Memory B cell (primary cell): Measurements from ENCODE around the gene RASSF3.

Experiments used
- ATAC-seq: fragments of 150-1000 bp; cut with Tn5 transposase; 2 replicates; pipeline ENCODE4 v1.10.0; 2021; ENCODE audit warnings: low read depth, mild to moderate bottlenecking, moderate library complexity
- DNase-seq, 2 donors: peaks; one replicate each; pipeline ENCODE4 v3.0.0; 2022; ENCODE audit warnings: low spot score in 2 of 2
- H3K27ac Mint-ChIP-seq: one replicate; pipeline ENCODE4 v1.8.0; 2022; ENCODE audit warnings: mild to moderate bottlenecking, moderate library complexity, mixed read lengths
- H3K27me3 Mint-ChIP-seq: one replicate; pipeline ENCODE4 v1.8.0; 2022; ENCODE audit warnings: mixed read lengths
- H3K36me3 Mint-ChIP-seq: one replicate; pipeline ENCODE4 v1.8.0; 2022; ENCODE audit warnings: mild to moderate bottlenecking, mixed read lengths
- H3K4me1 Mint-ChIP-seq: one replicate; pipeline ENCODE4 v1.8.0; 2022; ENCODE audit warnings: mixed read lengths
- H3K4me3 Mint-ChIP-seq: one replicate; pipeline ENCODE4 v1.8.0; 2022; ENCODE audit warnings: mild to moderate bottlenecking, moderate library complexity, mixed read lengths
- H3K9me3 Mint-ChIP-seq: one replicate; pipeline ENCODE4 v1.8.0; 2022; ENCODE audit warnings: mixed read lengths

The RASSF3 gene

DNA sequence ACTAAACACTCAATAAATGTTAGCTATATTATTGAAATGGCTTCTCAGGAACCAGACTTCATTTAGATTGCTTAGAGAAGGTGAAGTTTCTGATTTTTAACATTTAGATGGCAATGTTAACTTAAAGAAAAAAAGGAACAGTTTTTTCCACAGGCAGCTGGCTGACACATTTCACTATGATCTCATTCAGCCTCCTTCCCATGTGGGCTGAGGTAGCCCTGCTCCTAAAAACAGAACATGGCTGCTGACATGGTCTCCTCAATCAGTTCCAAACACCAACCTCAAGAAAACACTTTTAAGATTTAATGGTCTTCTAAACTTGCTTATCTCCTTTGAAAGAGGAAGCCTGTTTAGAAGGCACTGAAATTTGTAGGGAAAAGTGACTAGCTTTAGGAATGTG lies 125.1 kb downstream of the RASSF3 start:
- ATAC-seq, result no peak
- H3K4me3 Mint-ChIP-seq, result no peak overlapping the region
- H3K9me3 Mint-ChIP-seq, result no peaks in the 10 kb centered on the region
- peaks cover 38% of the 10 kb centered on the region for H3K36me3 Mint-ChIP-seq
- DNase-seq, result no peak
- H3K4me1 Mint-ChIP-seq, result peaks cover 3% of the 10 kb centered on the region
- H3K27ac Mint-ChIP-seq, result no peak overlapping the region
- H3K27me3 Mint-ChIP-seq, result no peaks in the 10 kb centered on the region

DNA sequence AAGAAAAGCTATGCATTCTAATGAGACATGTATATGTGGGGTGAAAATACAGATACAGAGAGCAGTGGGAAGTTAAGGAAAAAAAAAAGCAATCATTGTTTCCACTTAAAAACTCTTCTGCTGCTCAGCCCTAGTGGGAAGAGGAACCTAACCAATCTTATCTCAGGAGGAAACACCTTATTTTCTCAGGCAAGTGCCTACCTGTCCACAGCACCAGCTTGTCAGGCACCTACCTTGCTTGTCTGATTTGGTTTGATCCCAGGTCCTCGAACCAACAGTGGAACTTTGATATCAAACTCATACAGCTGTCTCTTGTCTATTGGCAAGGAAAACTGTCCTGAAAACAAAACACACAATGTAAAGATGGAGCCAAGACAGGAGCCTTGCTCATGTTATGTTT lies 126.5 kb downstream of the RASSF3 start:
- peaks cover 46% of the 10 kb centered on the region for H3K36me3 Mint-ChIP-seq
- no peak overlapping the region for H3K4me3 Mint-ChIP-seq
- H3K27ac Mint-ChIP-seq, result no peak overlapping the region
- ATAC-seq (no peak), DNase-seq (no peak)
- H3K9me3 Mint-ChIP-seq, result no peaks in the 10 kb centered on the region
- H3K4me1 Mint-ChIP-seq, result no peaks in the 10 kb centered on the region
- no peaks in the 10 kb centered on the region for H3K27me3 Mint-ChIP-seq

DNA sequence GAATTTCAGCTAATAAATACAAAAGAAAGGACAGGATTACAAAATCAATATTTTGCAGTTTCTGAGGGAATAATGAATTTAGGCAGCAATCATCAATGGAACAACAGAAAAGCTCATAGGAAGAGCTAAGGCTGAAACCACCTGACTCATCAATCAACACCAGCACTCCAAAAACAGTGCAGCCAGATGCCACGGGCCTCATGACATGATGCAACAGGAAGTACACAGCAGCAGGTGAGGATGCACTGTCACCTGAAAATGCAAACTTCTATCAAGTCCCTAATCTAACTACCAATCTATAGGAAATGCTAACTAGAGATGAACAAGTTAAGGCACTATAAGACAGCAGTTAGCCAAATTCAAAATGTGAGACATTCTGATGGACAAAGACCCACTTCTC lies 127.2 kb downstream of the RASSF3 start:
- Mint-ChIP-seq H3K27ac (peak overlapping the region; percentile 17), H3K4me3 (no peak overlapping the region), H3K27me3 (no peaks in the 10 kb centered on the region), H3K9me3 (no peaks in the 10 kb centered on the region), H3K36me3 (peaks cover 46% of the 10 kb centered on the region), H3K4me1 (no peaks in the 10 kb centered on the region)
- DNase-seq (no peak), ATAC-seq (peak; percentile 29)

DNA sequence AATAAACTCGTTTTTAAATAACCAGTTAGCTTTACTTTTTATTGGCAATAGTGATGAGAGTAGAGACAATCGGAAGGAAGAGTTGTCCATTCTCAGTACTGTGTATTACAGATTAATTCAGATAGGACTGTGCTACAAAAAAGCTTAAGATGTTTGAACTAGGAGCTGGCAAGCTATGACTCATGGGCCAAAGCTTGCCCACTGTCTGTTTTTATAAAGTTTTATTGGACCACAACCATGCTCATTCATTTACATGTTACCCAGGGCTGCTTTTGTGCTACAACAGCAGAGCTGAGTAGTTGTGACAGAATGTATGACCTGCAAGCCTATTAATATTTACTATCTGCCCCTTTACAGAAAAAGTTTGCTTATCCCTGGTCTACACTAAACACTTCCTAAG lies 129.5 kb downstream of the RASSF3 start:
- Mint-ChIP-seq H3K27ac (no peak overlapping the region), H3K36me3 (peaks cover 43% of the 10 kb centered on the region), H3K27me3 (no peaks in the 10 kb centered on the region), H3K4me1 (no peaks in the 10 kb centered on the region), H3K4me3 (no peak overlapping the region), H3K9me3 (no peaks in the 10 kb centered on the region)
- ATAC-seq (no peak), DNase-seq (no peak)

DNA sequence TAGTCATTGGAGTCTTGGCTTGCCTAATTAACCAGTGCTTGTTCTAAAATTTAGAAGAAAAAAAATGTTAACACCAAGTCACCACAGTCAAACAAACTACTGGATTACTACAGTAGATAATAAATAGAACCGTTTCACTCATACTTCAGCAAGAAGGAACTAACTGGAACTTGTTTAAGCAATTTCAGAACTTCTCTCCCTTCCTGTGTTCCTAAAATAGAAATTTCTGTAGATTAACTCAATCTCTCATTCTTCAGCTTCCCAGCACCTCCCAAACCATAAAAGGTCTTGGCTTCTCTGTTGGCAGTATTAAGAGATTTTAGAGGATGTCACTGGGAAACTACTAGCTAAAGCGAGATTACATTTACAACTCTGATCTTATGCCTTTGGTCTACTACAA lies 130.4 kb downstream of the RASSF3 start:
- Mint-ChIP-seq H3K27me3 (no peaks in the 10 kb centered on the region), H3K9me3 (no peaks in the 10 kb centered on the region), H3K27ac (peak overlapping the region; percentile 55), H3K4me3 (no peak overlapping the region), H3K36me3 (peaks cover 46% of the 10 kb centered on the region), H3K4me1 (no peaks in the 10 kb centered on the region)
- DNase-seq, result no peak
- no peak for ATAC-seq

DNA sequence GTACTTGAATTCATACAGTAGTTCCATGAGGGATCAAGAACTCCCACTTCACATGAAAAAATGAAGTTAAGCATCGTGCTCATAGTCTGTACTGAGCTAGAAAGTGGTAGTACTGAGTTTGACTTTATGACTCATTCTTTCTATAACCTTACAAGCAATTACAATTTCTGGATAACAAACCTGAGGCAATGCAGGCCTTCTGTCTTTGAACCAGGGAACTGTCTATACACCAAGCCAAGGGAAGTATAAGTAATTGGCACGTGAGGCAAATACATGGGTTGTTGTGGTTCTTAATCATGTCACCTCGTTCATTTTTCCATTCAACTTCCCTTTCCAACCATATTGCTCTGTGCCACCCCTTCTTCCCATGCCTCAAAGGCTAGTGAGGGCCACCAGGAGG lies 132.1 kb downstream of the RASSF3 start:
- H3K4me1 Mint-ChIP-seq, result no peaks in the 10 kb centered on the region
- DNase-seq (no peak), ATAC-seq (no peak)
- peaks cover 41% of the 10 kb centered on the region for H3K36me3 Mint-ChIP-seq
- H3K27ac Mint-ChIP-seq, result no peak overlapping the region
- H3K9me3 Mint-ChIP-seq, result no peaks in the 10 kb centered on the region
- H3K27me3 Mint-ChIP-seq, result no peaks in the 10 kb centered on the region
- no peak overlapping the region for H3K4me3 Mint-ChIP-seq

DNA sequence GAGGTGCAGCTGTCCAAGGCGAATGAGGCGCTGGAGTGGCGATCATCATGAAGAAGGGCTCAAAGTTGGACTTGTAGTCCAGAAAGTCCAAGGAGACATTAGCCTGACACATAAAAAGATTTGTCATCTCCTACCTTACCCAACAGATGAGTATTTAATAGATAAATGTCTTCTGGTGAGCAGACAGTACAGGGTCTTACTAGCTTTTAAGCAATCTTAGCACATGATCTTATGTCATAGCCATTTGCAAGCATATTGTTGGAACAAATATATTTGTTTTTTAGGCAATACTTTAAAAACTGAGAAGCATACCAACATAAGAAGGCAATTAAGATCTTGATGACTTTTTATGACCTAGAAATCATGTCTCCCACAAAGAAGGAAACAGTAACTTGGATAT lies 132.9 kb downstream of the RASSF3 start:
- Mint-ChIP-seq H3K27ac (no peak overlapping the region), H3K27me3 (no peaks in the 10 kb centered on the region), H3K36me3 (peaks cover 38% of the 10 kb centered on the region), H3K4me1 (no peaks in the 10 kb centered on the region), H3K4me3 (no peak overlapping the region), H3K9me3 (no peaks in the 10 kb centered on the region)
- ATAC-seq, result no peak
- no peak for DNase-seq

DNA sequence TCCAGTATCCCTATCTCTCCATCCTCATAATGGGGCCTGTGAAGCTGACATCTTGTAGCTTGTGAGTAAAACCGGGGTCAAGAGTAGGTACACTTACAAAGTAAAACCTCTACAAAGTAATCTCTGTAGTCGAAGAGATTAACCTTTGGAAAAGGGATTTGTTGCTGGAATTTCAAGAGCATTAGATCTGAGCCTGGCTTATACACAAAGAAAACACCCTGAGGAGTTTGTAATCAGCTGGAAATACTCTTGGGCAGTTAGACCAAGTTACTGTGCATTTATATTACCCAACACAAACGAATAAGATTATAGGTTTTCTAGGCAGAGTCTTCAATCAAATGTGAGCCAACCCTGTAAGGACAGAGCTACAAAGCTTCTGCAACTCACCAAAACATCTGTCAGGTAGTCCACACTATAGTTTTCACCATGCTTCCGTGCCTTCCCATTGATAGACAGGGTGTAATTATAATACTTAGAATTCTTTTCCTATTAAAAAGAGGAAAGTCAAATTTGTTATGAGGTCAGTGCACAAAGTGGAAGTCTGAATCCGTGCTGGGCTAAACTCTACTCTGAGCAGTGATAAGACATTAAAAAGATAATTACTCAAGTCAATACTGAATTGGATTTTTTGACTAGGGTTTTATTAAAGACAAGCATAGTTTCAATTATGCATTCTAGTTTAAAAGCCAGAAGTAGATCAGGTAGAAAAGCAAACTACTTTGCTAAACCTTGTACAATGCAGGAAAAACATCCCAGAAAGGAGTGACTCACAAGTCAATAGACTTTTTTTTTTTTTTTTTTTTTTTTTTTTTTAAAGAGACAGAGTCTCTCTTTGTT lies 134.3 kb downstream of the RASSF3 start:
- H3K36me3 Mint-ChIP-seq, result peaks cover 31% of the 10 kb centered on the region
- ATAC-seq, result no peak
- no peak for DNase-seq

DNA sequence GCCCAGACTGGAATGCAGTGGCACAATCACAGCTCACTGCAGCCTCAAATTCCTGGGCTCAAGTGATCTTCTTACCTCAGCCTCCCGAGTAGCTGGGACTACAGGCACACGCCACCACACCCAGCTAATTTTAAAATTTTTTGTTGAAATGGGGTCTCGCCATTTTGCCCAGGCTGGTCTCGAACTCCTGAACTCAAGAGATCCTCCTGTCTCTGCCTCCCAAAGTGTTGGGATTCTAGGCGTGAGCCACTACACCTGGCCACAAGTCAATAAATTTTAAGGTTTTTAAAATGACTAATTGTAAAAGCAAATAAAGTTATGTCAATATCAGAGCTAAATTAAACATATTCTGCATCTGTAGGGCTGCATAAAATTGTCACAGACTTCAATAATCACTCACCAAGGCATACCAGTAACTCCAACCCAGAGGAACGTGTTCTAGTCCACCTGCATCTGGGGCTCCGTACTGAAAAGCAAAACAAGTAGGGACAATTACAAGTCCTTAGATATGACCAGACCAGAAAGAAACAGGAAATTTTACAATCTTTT lies 135.0 kb downstream of the RASSF3 start:
- Mint-ChIP-seq H3K9me3 (no peaks in the 10 kb centered on the region), H3K36me3 (peaks cover 28% of the 10 kb centered on the region), H3K27me3 (no peaks in the 10 kb centered on the region), H3K27ac (no peak overlapping the region), H3K4me1 (no peaks in the 10 kb centered on the region), H3K4me3 (no peak overlapping the region)
- DNase-seq, result no peak
- ATAC-seq, result no peak

More for the DNA sequence above, 134.3 kb downstream of the RASSF3 start:
- Mint-ChIP-seq H3K27me3 (no peaks in the 10 kb centered on the region), H3K9me3 (no peaks in the 10 kb centered on the region), H3K27ac (no peak overlapping the region), H3K4me3 (no peak overlapping the region), H3K4me1 (no peaks in the 10 kb centered on the region)

DNA sequence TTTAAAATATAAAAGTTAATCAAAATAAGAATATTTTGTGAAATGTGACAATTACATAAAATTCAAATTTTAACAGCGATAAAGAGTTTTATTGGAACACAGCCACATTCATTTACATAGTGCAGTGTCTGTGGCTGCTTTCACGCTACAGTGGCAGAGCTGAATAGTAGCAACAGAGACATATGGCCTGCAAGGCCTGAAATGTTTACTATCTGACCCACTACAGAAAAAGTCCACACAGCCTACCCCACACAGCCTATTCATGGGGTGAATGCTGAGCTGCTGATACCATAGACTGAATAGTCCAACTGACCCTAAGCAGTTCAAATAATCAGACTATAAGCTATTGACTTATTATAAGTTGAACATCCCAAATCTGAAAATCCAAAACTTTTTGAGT lies 135.7 kb downstream of the RASSF3 start:
- no peak for ATAC-seq
- H3K9me3 Mint-ChIP-seq, result no peaks in the 10 kb centered on the region
- no peak overlapping the region for H3K4me3 Mint-ChIP-seq
- no peak overlapping the region for H3K27ac Mint-ChIP-seq
- peaks cover 25% of the 10 kb centered on the region for H3K36me3 Mint-ChIP-seq
- DNase-seq, result no peak
- H3K4me1 Mint-ChIP-seq, result no peaks in the 10 kb centered on the region
- no peaks in the 10 kb centered on the region for H3K27me3 Mint-ChIP-seq

DNA sequence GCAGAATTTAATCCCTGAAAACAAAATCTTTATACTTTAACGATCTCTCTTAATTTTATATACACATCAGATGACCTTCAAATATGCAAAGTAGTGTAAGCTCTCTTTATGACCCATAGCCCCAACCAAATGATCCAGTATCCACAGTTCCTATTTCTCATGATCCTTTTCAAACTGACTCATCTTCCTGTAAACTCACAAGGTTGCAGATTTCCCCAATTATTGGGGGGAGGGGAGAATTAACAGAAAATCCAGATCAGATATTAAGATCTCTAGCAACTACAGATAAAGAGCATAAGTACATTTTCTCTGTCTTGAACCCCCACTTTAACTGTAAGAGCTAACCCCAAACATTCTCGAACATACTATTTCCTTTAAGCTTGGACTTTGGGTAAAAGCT lies 136.4 kb downstream of the RASSF3 start:
- Mint-ChIP-seq H3K4me3 (no peak overlapping the region), H3K4me1 (no peaks in the 10 kb centered on the region), H3K27ac (no peak overlapping the region), H3K9me3 (no peaks in the 10 kb centered on the region), H3K27me3 (no peaks in the 10 kb centered on the region), H3K36me3 (peaks cover 21% of the 10 kb centered on the region)
- DNase-seq (no peak), ATAC-seq (no peak)
